Lower leg skin (tissue), 3 donors: Measurements from ENCODE around the gene ZEB1.

Experiments
- CTCF ChIP-seq, 3 donors: fragments of 450-650 bp; IDR thresholded peaks; one replicate each; pipeline ENCODE4 v1.5.1; 2016; ENCODE audit warnings: antibody characterized with exemption in 3 of 3, mild to moderate bottlenecking in 3 of 3, moderate library complexity in 2 of 3
- POLR2A ChIP-seq, 2 donors: fragments of 450-650 bp; IDR thresholded peaks; one replicate each; pipeline ENCODE4 v1.6.1; 2016 to 2017; ENCODE audit warnings: antibody characterized with exemption in 2 of 2, mild to moderate bottlenecking in 1 of 2, moderate library complexity in 1 of 2

DNA sequence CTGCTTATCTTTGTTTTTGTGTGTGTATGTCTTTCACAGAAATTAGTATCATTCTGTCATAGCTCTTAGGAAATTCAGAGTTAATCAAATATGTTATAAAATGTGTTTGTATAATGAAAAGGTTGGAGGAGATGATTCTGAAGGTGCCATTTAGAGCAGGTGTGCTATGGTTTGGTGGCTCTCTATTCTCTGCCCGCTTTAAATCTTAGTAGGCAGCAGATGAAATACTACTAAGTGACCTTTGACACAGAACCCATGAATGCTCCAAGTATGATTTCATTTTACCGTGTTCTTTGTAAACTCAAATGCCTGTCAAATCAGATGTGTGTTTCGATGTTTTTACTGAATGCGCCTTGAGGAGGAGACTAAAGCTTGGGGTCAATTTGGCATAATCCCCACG, 24.5 kb downstream of the ZEB1 start:
- TF ChIP-seq CTCF (IDR thresholded peaks at IDR 0.05) (no peak), POLR2A (IDR thresholded peaks at IDR 0.05) (no peak)
